NB4 (cell line): ENCODE results near the gene PEPD.

Experiments
- POLR2A ChIP-seq: IDR thresholded peaks from 2 replicates; pipeline ENCODE4 v1.6.1; 2011; ENCODE audit warnings: mild to moderate bottlenecking; ENCODE audit not compliant: insufficient read length; ENCODE audit errors: extremely low read depth
- TF ChIP-seq, protein P1 (sequence below): IDR thresholded peaks from one replicate; pipeline ENCODE4 v1.5.1; 2012; ENCODE audit warnings: low read depth, low read length

DNA sequence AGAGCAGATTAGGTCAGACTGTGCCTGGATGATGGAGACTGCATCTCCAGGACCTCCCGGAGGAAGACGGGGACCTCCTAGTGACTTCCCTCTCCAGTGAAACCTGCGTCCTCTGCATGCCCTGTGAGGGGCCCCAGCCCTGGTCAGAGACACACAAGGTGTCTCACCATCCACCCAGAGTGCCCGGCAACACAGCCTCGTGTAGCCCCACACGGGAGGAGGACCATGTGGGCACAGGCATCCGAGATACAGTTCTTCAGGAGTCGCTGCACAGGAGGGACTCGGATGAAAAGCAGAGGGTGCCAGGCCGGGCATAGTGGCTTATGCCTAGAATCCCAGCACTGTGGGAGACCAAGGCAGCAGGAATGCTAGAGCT is 64.8 kb downstream of the PEPD start:
- TF ChIP-seq, protein P1, sequence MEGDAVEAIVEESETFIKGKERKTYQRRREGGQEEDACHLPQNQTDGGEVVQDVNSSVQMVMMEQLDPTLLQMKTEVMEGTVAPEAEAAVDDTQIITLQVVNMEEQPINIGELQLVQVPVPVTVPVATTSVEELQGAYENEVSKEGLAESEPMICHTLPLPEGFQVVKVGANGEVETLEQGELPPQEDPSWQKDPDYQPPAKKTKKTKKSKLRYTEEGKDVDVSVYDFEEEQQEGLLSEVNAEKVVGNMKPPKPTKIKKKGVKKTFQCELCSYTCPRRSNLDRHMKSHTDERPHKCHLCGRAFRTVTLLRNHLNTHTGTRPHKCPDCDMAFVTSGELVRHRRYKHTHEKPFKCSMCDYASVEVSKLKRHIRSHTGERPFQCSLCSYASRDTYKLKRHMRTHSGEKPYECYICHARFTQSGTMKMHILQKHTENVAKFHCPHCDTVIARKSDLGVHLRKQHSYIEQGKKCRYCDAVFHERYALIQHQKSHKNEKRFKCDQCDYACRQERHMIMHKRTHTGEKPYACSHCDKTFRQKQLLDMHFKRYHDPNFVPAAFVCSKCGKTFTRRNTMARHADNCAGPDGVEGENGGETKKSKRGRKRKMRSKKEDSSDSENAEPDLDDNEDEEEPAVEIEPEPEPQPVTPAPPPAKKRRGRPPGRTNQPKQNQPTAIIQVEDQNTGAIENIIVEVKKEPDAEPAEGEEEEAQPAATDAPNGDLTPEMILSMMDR, result no peak
- TF ChIP-seq POLR2A, result no peak
